ENCODE measurements around the gene ZMIZ1. TPM values are rescaled to one million over a fixed set of nuclear protein-coding genes. Genes with fewer than 3 reads are reported as not detected.

The ZMIZ1 gene
- total RNA-seq, 4 donors from 2014 or later: 22.7 to 37.5 (median 31.7) TPM

DNA sequence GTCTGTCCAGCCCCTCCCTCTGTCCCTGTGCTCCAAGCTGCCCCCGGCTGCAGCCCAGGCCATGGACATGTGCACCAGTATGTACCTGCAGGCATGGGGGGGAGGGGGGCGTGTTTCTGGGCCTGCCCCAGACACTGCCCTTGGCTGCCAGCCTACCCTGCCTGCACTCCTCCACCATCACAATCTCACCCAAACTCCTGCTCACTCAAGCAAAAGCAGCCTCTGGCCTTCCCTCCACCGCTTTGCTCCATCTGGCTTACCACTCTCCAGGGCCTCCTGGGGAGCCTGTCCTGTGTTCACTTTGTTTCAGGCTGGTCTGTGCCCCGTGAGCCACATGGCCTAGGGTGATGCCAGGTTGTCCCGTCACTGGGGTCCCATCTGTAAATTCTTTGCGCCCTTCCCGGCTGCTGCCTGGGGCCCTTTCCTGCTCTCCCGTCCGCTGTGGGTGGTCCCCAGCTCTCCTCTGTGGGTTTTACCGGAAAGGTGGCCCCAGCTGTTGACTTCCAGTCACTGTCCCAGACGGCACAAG lies 245.2 kb downstream of the ZMIZ1 start:
- Histone ChIP-seq H3K4me1 (peaks cover 0 to 5% of the 10 kb centered on the region in 2 donors), H3K27ac (no peak overlapping the region), H3K9me3 (no peaks in the 10 kb centered on the region), H3K27me3 (no peaks in the 10 kb centered on the region), H3K4me3 (no peak overlapping the region), H3K36me3 (peaks cover 2 to 48% of the 10 kb centered on the region in 2 donors)
- intact Hi-C loops (cut with DNase I; ENCODE audit: low total_unique reads): no loop called here
- in situ Hi-C loops (cut with MboI; ENCODE audit: low sequenced_read_pairs in 4 of 4): no loop called here
- no peak for ATAC-seq
- DNase-seq: no peak
- TF ChIP-seq POLR2A (IDR thresholded peaks at IDR 0.05): no peak
- TF ChIP-seq, protein P1, sequence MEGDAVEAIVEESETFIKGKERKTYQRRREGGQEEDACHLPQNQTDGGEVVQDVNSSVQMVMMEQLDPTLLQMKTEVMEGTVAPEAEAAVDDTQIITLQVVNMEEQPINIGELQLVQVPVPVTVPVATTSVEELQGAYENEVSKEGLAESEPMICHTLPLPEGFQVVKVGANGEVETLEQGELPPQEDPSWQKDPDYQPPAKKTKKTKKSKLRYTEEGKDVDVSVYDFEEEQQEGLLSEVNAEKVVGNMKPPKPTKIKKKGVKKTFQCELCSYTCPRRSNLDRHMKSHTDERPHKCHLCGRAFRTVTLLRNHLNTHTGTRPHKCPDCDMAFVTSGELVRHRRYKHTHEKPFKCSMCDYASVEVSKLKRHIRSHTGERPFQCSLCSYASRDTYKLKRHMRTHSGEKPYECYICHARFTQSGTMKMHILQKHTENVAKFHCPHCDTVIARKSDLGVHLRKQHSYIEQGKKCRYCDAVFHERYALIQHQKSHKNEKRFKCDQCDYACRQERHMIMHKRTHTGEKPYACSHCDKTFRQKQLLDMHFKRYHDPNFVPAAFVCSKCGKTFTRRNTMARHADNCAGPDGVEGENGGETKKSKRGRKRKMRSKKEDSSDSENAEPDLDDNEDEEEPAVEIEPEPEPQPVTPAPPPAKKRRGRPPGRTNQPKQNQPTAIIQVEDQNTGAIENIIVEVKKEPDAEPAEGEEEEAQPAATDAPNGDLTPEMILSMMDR (IDR thresholded peaks at IDR 0.05 in 4 of 5, conservative IDR thresholded peaks at IDR 0.05 in 1 of 5): no peak

- no peaks in the 10 kb centered on the region for H3K9me3 ChIP-seq
- H3K4me3 ChIP-seq: no peak overlapping the region
- TF ChIP-seq, protein P1 (IDR thresholded peaks at IDR 0.05 in 4 of 5, conservative IDR thresholded peaks at IDR 0.05 in 1 of 5): no peak
- no peak for TF ChIP-seq POLR2A (IDR thresholded peaks at IDR 0.05)
- intact Hi-C loops (cut with DNase I; ENCODE audit: low total_unique reads): no loop called here
- peaks cover 0 to 5% of the 10 kb centered on the region in 2 donors for H3K4me1 ChIP-seq
- in situ Hi-C loops (cut with MboI; ENCODE audit: low sequenced_read_pairs in 4 of 4): no loop called here
- ATAC-seq: peak; percentile 20 to 29
- H3K27ac ChIP-seq: no peak overlapping the region
- H3K27me3 ChIP-seq: no peaks in the 10 kb centered on the region
- peak in 1 of 2 donors; percentile 63 for DNase-seq
- peaks cover 2 to 38% of the 10 kb centered on the region in 2 donors for H3K36me3 ChIP-seq
Observed at GRCh38 chr10:79314761-79315601, 246.2 kb downstream of the ZMIZ1 start.

DNA sequence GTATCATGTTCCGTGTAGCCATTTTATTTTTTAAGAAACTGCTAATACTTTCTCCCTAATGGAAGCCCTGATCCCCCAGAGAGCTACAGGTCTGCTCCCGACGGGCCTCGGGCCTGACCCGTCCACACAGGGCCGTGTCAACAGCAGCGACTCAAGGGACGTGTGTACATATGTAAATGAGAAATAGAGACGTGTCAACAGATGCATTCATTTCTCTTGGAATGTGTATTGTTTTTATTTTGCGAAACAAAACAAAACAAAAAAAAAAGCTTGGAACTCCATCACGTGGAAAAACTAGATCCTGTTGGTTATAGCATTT lies 246.8 kb downstream of the ZMIZ1 start:
- intact Hi-C loops (cut with DNase I; ENCODE audit: low total_unique reads) (no loop called here), in situ Hi-C loops (cut with MboI; ENCODE audit: low sequenced_read_pairs in 4 of 4) (no loop called here)
- Histone ChIP-seq H3K27me3 (no peaks in the 10 kb centered on the region), H3K4me1 (peaks cover 0 to 5% of the 10 kb centered on the region in 2 donors), H3K9me3 (no peaks in the 10 kb centered on the region), H3K27ac (no peak overlapping the region), H3K4me3 (no peak overlapping the region), H3K36me3 (peaks cover 2 to 32% of the 10 kb centered on the region in 2 donors)
- TF ChIP-seq, protein P1 (IDR thresholded peaks at IDR 0.05 in 4 of 5, conservative IDR thresholded peaks at IDR 0.05 in 1 of 5): no peak
- TF ChIP-seq POLR2A (IDR thresholded peaks at IDR 0.05): no peak
- DNase-seq (no peak), ATAC-seq (no peak)

DNA sequence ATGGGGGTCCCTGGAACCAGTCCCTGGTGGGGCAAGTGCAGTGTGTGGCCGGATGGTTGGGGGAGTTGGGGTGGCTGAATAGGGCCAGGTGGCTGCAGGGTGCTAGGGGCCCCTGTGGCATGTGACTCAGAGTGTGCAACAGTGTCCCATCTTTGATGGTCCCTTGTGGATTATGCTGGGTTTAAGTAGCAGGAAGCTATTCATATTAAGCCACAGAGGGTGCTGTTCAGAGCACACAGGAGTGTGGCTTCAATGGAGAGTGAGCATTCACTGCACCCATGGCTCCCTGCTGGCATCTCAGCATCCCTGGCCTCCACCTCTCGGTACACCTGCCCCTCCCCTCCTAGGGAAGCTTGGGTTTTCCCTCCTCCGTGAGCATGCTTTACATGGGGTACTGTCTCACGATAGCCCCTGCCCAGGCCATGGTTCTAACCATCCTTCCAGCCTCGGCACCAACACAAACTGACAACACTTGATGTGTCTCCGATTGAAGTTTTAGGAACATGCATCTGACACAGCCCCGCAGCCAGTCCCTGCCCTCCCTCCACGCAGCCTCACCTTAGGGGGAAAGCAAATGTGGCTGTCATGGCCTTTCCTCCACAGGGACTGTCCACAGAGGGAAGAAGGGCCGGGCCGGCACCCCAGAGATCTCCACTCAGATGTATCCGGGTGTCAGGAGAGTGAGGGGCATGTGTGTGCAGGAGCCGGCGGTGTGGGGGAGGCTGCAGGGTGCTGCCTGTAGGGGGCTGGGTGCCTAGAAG lies 248.1 kb downstream of the ZMIZ1 start:
- intact Hi-C loops (cut with DNase I; ENCODE audit: low total_unique reads) (no loop called here), in situ Hi-C loops (cut with MboI; ENCODE audit: low sequenced_read_pairs in 4 of 4) (no loop called here)
- Histone ChIP-seq H3K9me3 (no peaks in the 10 kb centered on the region), H3K36me3 (peaks cover 2 to 22% of the 10 kb centered on the region in 2 donors), H3K4me3 (no peak overlapping the region), H3K27ac (peak overlapping the region in 1 of 4 donors; percentile 3), H3K27me3 (no peaks in the 10 kb centered on the region), H3K4me1 (peaks cover 0 to 5% of the 10 kb centered on the region in 2 donors)
- ATAC-seq (peak in 1 of 2 donors; percentile 8), DNase-seq (no peak)
- TF ChIP-seq, protein P1 (IDR thresholded peaks at IDR 0.05 in 4 of 5, conservative IDR thresholded peaks at IDR 0.05 in 1 of 5): no peak
- TF ChIP-seq POLR2A (IDR thresholded peaks at IDR 0.05): no peak

Data from gastrocnemius medialis (tissue), 4 donors.